K562 treated with DMSO at 1 percent for 24 hours (cell line): Measurements from ENCODE around the gene CCR1. TPM values are rescaled to one million over a fixed set of nuclear protein-coding genes. Genes with fewer than 3 reads are reported as not detected.

Experiments
- total RNA-seq: library from RNA; unstranded; fragments of 300-600 nt; gene quantifications from 2 replicates; pipeline ENCODE4 v1.2.3, GENCODE V29; 2022; ENCODE audit warnings: low read depth; ENCODE audit not compliant: insufficient read depth

The CCR1 gene
- not detected in 2 replicates for total RNA-seq

DNA sequence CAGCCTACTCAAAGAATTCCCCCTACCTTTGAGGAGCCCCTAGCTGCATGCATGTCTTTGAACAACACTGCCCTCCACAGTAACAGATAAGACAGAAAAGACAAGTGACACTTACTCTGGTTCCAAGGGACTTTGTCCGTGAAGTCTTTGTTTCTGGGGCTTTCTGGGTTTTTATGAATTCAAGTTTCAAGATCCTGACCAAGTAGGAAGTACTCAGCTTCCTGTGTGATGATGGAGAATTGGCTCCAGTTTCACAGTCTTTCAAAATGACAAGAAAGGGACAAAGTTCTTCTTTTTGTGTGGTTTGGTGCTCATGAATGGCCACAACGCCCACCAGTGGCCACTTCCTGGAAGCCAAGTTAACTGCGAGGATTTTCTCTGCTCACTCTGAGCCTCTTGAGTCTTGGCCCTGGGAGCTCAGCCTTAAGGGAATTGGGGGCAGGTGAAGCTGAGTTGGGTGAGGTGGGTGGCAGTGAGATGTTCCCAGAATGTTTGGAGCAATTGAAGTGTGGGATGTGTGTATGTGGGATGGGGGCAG, at the start of gene CCR1:
Gene CCR1, minus strand, starts transcription at position 147 of the 538 bp plus-strand sequence. CDS start 4,000 bp downstream, outside the sequence.

DNA sequence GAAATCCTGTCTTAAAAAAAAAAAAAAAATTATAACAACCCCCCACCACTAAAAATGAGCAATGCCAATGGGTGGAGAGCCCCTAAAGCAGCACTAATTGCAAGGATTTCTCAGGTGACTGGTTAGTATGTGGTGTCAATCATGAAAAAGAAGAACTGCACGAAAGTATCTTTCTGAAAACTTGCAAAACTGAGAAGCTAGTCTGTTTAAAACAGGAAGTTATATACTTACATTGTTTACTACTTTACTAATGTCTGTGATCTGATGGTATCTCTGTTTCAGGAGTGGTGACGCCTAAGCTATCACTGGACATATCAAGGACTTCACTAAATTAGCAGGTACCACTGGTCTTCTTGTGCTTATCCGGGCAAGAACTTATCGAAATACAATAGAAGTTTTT, 34.0 kb upstream of the CCR1 start, which contains the start of gene CCR3:
Gene CCR3, plus strand, starts transcription at position 341 of the 400 bp plus-strand sequence. CDS start 22,699 bp downstream, outside the sequence.

Other genes starting within 250 kb of the CCR1 start
- 7.5 and 9.6 TPM in 2 replicates for gene FYCO1, start 212.5 kb downstream of the CCR1 start, total RNA-seq
- gene XCR1, start 180.8 kb downstream of the CCR1 start, total RNA-seq: not detected in 2 replicates
- gene CCR3, start 34.1 kb upstream of the CCR1 start, total RNA-seq: not detected in 2 replicates
- gene CCR2, start 145.8 kb upstream of the CCR1 start, total RNA-seq: not detected in 2 replicates
- not detected in 2 replicates for gene CCR5, start 162.6 kb upstream of the CCR1 start, total RNA-seq
- gene CCRL2, start 198.9 kb upstream of the CCR1 start, total RNA-seq: 16.5 and 19.0 TPM in 2 replicates